ENCODE results near the gene MXRA8. TPM values are rescaled to one million over a fixed set of nuclear protein-coding genes. Genes with fewer than 3 reads are reported as not detected.

MXRA8 gene
- total RNA-seq, 1 experiment from 2014 or later, result 9.6 TPM

- Histone ChIP-seq H4K8ac (replicated peaks; ENCODE audit: insufficient read length, low read depth, low read length) (no peak overlapping the region), H2AK5ac (ENCODE audit: insufficient read length, low read length) (no peak overlapping the region), H2BK12ac (ENCODE audit: insufficient read length, low read depth, low read length) (no peak overlapping the region), H3T11ph (ENCODE audit: low read length) (no peak overlapping the region), H3K56ac (ENCODE audit: insufficient read length, low read depth, low read length) (no peak overlapping the region), H2BK5ac (ENCODE audit: insufficient read length, low read length) (no peak overlapping the region), H3K4me1 (ENCODE audit: insufficient read depth, low read length) (no peaks in the 10 kb centered on the region), H3K79me1 (ENCODE audit: insufficient read depth, low read depth, low read length, poor library complexity, severe bottlenecking) (no peaks in the 10 kb centered on the region), H3K27ac (ENCODE audit: insufficient read length, low read depth, low read length) (no peak overlapping the region), H3K4ac (ENCODE audit: low read depth, low read length) (no peak overlapping the region), H3K9me3 (ENCODE audit: control insufficient read depth, low read depth, low read length) (no peaks in the 10 kb centered on the region), H3K9ac (ENCODE audit: extremely low read depth, insufficient read length, low read length) (no peak overlapping the region), H3K79me2 (ENCODE audit: insufficient read depth, low read length) (no peaks in the 10 kb centered on the region; the same call in 1 of the 2 replicates), H2BK120ac (ENCODE audit: low read depth, low read length, poor library complexity, severe bottlenecking) (no peak overlapping the region), H3K18ac (ENCODE audit: insufficient read length, low read depth, low read length) (no peak overlapping the region), H4K5ac (ENCODE audit: insufficient read length, low read depth, low read length) (no peak overlapping the region), H3K23me2 (ENCODE audit: insufficient read length, low read depth, low read length, poor library complexity, severe bottlenecking) (no peaks in the 10 kb centered on the region), H3K27me3 (ENCODE audit: insufficient read depth, low read length) (no peaks in the 10 kb centered on the region), H4K20me1 (ENCODE audit: control insufficient read depth, insufficient read depth, insufficient read length) (no peaks in the 10 kb centered on the region), H2BK20ac (ENCODE audit: low read depth, low read length, poor library complexity, severe bottlenecking) (no peak overlapping the region), H3K4me2 (ENCODE audit: insufficient read depth, insufficient read length, low read length) (no peak overlapping the region), H3K14ac (ENCODE audit: insufficient read depth, low read length) (no peak overlapping the region; the same call in 1 of the 2 replicates), H2BK15ac (ENCODE audit: low read depth, low read length) (no peak overlapping the region), H4K91ac (ENCODE audit: insufficient read length, low read depth, low read length) (no peak overlapping the region), H3K23ac (ENCODE audit: insufficient read length, low read depth, low read length) (no peak overlapping the region), H2AFZ (ENCODE audit: low read length) (no peak overlapping the region)
- no peak for TF ChIP-seq CTCF (conservative IDR thresholded peaks at IDR 0.05)
- H3K9me3 Mint-ChIP-seq, result no peaks in the 10 kb centered on the region
- H3K4me1 Mint-ChIP-seq, result no peaks in the 10 kb centered on the region
- no peak overlapping the region for H3K4me3 Mint-ChIP-seq
- DNase-seq, result no peak
- peaks cover 0 to 2% (median 2%) of the 10 kb centered on the region in 3 experiments; a peak in 4 of 7 replicates for H3K36me3 Mint-ChIP-seq (ENCODE audit: insufficient read depth in 1 of 3, low read depth in 3 of 3)
- no CpG with 5 or more reads among the region's 15 CpGs for WGBS (ENCODE audit: extremely low coverage, insufficient read length, low lambda C conversion rate)
- H3K27ac Mint-ChIP-seq, result no peak overlapping the region
- H3K27me3 Mint-ChIP-seq (ENCODE audit: low read depth), result peaks cover 1% of the 10 kb centered on the region; the same call in 1 of the 2 replicates
Measured at GRCh38 chr1:1330366-1331067, 27.8 kb downstream of the MXRA8 start.

Data from H9 (cell line).